ENCODE measurements around the gene ZDHHC19.

The ZDHHC19 gene

DNA sequence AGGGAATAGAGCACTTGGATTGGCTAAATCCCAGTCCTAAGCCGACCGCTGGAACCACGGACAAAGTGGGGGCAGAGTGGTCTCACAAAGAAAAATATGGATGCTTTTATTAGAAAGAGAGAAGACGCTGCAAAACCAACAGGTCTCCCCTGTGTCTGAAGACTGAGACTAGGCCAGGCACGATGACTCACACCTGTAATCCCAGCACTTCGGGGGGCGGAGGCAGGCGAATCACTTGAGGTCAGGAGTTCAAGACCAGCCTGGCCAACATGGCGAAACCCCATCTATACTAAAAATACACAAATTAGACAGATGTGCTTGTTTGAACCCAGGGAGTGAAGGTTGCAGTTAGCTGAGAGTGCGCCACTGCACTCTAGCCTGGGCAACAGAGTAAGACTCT is 61.8 kb downstream of the ZDHHC19 start:
- POLR2A ChIA-PET, result no interaction called here
- no peak overlapping the region for H3K4me3 ChIP-seq (ENCODE audit: low read depth, low read length)
- H3K4me1 ChIP-seq (ENCODE audit: control insufficient read depth, insufficient read depth, low read length), result no peaks in the 10 kb centered on the region
- H3K9me3 ChIP-seq (ENCODE audit: control insufficient read depth, insufficient read depth, low read depth, low read length), result no peaks in the 10 kb centered on the region
- H3K36me3 ChIP-seq (ENCODE audit: control insufficient read depth in 2 of 2, insufficient read depth in 1 of 2, low read length in 2 of 2), result no peaks in the 10 kb centered on the region
- TF ChIP-seq ZNF473 (tag by site-specific recombination; IDR thresholded peaks at IDR 0.05) (no peak), ZNF600 (tag by site-specific recombination; IDR thresholded peaks at IDR 0.05) (no peak), ZBTB20 (tag by site-specific recombination; IDR thresholded peaks at IDR 0.05) (no peak), SP3 (tag by site-specific recombination; IDR thresholded peaks at IDR 0.05) (no peak), ZNF677 (tag by site-specific recombination; IDR thresholded peaks at IDR 0.05) (no peak), KLF9 (tag by site-specific recombination; IDR thresholded peaks at IDR 0.05; ENCODE audit: low read depth) (no peak), ZNF138 (tag by site-specific recombination; IDR thresholded peaks at IDR 0.05; ENCODE audit: borderline replicate concordance) (no peak), KLF16 (tag by site-specific recombination; IDR thresholded peaks at IDR 0.05) (no peak)
- TF ChIP-seq, protein P1, sequence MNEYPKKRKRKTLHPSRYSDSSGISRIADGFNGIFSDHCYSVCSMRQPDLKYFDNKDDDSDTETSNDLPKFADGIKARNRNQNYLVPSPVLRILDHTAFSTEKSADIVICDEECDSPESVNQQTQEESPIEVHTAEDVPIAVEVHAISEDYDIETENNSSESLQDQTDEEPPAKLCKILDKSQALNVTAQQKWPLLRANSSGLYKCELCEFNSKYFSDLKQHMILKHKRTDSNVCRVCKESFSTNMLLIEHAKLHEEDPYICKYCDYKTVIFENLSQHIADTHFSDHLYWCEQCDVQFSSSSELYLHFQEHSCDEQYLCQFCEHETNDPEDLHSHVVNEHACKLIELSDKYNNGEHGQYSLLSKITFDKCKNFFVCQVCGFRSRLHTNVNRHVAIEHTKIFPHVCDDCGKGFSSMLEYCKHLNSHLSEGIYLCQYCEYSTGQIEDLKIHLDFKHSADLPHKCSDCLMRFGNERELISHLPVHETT (tag by site-specific recombination; IDR thresholded peaks at IDR 0.05), result no peak
- H3K27ac ChIP-seq (ENCODE audit: extremely low read depth, low read depth, low read length), result no peak overlapping the region
- CTCF ChIA-PET, result no interaction called here

Measured in HEK293 (cell line).